Measurements from ENCODE around the gene HES2.
"Not testable (repeated sequence)": the region's sequence is repeated elsewhere in the genome, so short reads cannot be mapped to it uniquely, and the experiment has no call there.

HES2 gene

GRCh38 chr1:6386371-6386949 is 33.3 kb downstream of the HES2 start:
- DNase-seq (ENCODE audit: low spot score): no peak

GRCh38 chr1:6385488-6386191 is 34.1 kb downstream of the HES2 start:
- peak; percentile 84 for DNase-seq (ENCODE audit: low spot score)

GRCh38 chr1:6384962-6385361 is 34.8 kb downstream of the HES2 start:
- DNase-seq (ENCODE audit: low spot score): no peak

GRCh38 chr1:6384135-6384534 is 35.6 kb downstream of the HES2 start:
- DNase-seq (ENCODE audit: low spot score): no peak

- DNase-seq (ENCODE audit: low spot score): no peak
Measured at GRCh38 chr1:6380037-6380436, 39.7 kb downstream of the HES2 start.

GRCh38 chr1:6378096-6378746 is 41.5 kb downstream of the HES2 start:
- no peak for DNase-seq (ENCODE audit: low spot score)

- no peak for DNase-seq (ENCODE audit: low spot score)
Measured at GRCh38 chr1:6373961-6374720, 45.6 kb downstream of the HES2 start.

GRCh38 chr1:6372236-6372635 is 47.5 kb downstream of the HES2 start:
- not testable (repeated sequence) for DNase-seq (ENCODE audit: low spot score)

- no peak for DNase-seq (ENCODE audit: low spot score)
Measured at GRCh38 chr1:6370006-6370405, 49.7 kb downstream of the HES2 start.

- no peak for DNase-seq (ENCODE audit: low spot score)
Measured at GRCh38 chr1:6367381-6368012, 52.2 kb downstream of the HES2 start.

- DNase-seq (ENCODE audit: low spot score): no peak
Measured at GRCh38 chr1:6365047-6365446, 54.7 kb downstream of the HES2 start.

GRCh38 chr1:6363085-6363884 is 56.4 kb downstream of the HES2 start:
- peak; percentile 31 for DNase-seq (ENCODE audit: low spot score)

All from SW480 (cell line).